Measurements from ENCODE around the gene AQP10. TPM values are rescaled to one million over a fixed set of nuclear protein-coding genes. Genes with fewer than 3 reads are reported as not detected.
"Not testable (repeated sequence)": the region's sequence is repeated elsewhere in the genome, so short reads cannot be mapped to it uniquely, and the experiment has no call there.

The AQP10 gene, protein sequence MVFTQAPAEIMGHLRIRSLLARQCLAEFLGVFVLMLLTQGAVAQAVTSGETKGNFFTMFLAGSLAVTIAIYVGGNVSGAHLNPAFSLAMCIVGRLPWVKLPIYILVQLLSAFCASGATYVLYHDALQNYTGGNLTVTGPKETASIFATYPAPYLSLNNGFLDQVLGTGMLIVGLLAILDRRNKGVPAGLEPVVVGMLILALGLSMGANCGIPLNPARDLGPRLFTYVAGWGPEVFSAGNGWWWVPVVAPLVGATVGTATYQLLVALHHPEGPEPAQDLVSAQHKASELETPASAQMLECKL
- total RNA-seq: not detected
- long read RNA-seq: 0 reads

DNA sequence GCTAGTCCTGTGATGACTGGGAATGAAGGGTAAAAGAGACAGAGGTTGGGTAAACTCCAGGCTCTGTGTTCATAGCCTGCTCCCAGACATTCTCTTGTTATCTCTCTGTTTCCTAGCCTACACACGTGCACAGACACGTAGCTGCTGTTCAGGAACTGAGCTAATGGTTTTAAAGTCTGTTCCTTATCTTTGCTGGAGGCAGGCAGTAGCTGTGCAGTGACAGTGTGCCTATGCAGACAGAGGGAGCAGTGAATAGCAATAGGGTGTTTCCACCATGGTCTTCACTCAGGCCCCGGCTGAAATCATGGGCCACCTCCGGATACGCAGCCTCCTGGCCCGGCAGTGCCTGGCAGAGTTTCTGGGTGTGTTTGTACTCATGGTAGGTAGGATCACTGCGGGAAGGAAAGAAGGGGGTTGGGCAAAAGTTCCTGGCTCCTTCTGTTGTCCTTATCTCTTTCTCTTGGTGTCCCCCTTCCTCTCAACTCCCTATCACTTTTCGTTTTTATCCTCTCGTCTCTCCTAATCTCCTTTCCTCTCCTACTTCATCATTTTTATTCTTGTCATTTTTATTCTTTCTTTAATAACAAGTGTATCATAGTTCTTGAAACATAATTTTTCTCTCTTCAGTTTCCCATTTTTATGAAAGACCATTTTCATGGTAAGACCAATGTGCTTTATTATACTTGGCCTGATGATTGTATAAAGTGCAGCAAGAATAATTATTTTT, at the start of gene AQP10:
TSS of gene AQP10 (plus strand) at position 212 of the 727 bp plus-strand sequence. CDS start at position 275, 63 bp downstream.
- no peak for DNase-seq (ENCODE audit: low spot score)

DNA sequence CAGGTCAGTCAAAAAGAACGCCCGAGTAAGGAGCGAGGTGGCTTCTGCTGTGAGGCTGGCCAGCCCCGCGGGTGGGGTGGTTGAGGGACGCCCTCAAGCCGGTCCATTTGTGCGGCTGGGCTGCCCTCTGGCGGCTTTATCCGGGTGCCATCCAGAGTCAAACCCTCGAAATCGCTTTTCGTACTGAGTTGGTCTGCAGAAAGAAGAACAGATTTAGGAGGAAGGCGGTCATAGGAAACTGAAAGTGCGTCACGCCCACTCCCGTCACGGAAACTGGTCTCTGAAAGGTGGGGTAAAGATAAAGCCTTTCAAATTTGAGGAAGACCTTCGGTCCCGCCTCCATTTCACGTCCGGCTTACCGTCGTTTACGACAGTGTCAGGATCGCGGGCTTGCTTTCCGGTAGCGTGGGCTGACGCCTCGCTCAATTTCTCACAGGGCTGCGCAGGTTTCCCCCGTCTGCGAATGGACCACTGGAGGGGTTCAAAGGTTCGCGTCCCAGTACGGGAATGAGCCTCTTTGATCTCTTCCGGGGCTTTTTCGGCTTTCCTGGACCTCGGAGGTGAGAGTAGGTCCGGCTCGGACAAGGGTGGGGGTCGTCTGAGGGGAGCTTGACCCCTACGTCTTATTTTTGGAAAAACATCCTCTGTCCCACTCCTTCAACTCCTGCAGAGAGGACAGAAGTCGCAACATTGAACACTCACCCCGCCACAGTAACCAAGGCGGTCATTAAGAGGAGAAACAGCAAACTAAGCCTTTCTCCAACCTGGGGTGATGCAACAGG, 48.5 kb upstream of the AQP10 start, which contains the start of gene HAX1:
TSS of gene HAX1 (plus strand) at position 413 of the 782 bp plus-strand sequence. CDS start at position 508, 95 bp downstream.
- peak; percentile 96 for DNase-seq (ENCODE audit: low spot score)

DNA sequence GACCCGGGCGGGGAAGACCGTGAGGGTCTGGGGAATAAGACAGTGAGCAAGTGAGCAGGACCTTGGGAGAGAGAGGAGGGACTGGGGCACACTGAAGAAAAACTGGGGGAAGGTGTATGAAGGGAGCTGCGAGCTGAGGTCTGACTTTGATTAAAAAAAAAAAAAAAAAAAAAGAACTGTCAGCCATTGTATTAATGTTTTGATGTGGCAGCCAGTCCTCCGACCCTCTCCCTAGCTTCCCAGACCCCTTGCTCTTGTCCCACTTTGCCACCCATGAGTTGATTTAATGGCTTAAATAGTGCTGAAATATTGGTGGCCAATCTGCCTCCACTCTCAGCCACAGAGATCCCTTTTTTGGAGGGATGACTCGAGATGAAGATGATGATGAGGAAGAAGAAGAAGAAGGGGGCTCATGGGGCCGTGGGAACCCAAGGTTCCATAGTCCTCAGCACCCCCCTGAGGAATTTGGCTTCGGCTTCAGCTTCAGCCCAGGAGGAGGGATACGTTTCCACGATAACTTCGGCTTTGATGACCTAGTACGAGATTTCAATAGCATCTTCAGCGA, 47.8 kb upstream of the AQP10 start:
- DNase-seq (ENCODE audit: low spot score): no peak

DNA sequence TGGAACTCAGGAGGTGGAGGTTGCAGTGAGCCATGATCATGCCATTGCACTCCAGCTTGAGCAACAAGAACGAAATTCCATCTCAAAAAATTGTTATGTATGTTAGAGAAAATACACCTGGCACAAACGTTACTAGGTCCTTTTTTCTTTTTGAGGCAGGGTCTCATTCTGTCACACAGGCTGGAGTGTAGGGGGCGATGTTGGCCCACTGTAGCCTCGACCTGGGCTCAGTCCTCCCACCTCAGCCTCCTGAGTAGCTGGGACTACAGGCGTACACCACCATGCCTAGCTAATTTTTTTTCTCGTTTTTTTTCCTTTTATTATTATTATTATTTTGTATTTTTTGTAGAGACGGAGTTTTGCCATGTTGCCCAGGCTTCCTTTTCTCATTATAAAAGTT, 44.1 kb upstream of the AQP10 start:
- no peak for DNase-seq (ENCODE audit: low spot score)

DNA sequence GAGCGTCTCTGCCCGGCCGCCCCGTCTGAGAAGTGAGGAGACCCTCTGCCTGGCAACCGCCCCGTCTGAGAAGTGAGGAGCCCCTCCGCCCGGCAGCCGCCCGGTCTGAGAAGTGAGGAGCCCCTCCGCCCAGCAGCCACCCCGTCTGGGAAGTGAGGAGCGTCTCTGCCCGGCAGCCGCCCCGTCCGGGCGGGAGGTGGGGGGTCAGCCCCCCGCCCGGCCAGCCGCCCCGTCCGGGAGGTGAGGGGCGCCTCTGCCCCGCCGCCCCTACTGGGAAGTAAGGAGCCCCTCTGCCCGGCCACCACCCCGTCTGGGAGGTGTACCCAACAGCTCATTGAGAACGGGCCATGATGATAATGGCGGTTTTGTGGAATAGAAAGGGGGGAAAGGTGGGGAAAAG, 33.3 kb upstream of the AQP10 start:
- not testable (repeated sequence) for DNase-seq (ENCODE audit: low spot score)

DNA sequence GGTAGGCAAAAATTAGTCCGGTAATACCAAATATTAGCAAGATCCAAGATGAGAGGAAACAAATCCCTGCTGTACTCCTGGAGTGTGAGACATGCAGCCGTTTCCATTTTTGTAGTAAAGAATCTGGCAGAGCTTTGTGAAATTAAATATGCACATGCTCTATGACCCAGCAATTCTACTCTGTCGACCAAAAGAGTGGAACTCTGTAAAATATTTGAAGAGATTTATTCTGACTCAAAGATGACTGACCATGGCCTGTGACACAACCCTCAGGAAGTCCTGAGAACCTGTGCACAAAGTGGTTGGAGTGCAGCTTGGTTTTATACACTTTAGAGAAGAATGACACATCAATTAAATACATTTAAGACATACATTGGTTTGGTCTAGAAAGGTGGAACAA, 32.2 kb upstream of the AQP10 start:
- no peak for DNase-seq (ENCODE audit: low spot score)

DNA sequence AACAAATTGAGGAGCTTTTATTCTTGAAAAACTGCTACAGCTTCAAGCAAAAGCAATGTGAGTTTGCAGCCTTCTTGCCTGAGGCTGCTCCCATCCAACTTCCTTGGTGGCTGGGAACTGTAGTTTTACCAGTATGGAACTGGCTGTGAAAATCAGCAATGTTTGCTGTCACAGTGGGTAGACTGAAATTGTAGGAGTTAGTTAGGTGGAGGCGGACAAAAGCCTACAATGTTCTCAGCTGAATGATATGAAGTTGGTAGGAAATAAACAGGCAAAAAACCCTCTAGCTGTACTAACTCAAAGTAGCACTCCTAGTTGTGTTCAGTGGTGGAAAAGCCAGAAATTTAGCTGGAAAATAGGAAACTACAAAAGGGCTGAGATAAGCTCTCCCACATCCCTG, 30.0 kb upstream of the AQP10 start:
- DNase-seq (ENCODE audit: low spot score): no peak

DNA sequence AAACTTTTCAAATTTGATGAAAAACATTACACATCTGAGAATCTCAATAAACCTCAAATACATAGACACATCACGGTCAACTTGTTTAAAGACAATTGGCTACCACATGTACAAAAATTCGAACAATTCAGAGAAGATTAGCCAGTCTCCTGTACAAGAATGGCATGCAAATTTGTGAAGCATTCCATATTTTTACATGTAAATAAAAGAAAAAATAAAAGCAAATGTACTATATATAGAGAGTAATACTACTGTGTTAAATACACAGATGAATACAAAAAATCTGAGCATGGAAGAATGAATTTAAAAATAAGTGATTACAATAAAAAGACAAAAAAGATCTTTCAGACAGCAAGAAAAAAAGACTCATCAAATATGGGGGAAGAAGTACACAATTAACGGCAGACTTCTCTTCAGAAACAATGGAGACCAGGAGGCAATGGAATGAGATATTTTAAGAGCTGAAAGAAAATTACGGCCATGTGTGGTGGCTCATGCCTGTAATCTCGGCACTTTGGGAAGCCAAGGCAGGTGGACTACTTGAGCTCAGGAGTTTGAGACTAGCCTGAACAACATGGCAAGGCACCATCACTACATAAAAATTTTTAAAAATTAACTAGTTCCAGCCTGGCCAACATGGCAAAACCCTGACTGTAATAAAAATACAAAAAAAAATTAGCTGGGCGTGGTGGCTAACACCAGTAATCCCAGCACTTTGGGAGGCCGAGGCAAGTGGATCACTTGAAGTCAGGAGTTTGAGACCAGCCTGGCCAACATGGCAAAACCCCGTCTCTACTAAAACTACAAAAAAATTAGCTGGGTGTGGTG, 25.3 kb upstream of the AQP10 start:
- no peak for DNase-seq (ENCODE audit: low spot score)

DNA sequence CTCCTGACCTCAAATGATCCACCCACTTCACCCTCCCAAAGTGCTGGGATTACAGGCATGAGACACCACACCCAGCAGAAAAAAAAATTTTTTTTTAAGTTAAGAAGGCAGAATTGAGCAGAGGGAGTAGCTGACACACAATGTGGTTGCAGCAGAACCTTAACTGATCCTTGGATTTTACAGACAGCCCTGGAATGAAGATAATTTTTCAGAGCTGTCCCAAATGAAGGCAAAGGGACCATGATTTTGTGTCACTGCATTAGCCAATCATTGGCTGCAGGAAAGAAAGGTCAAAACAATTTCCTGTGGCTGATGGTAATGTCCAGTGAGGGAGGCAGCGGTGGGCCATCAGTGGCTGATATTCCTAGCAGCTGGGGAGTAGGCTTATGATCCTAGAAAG, 19.3 kb upstream of the AQP10 start:
- no peak for DNase-seq (ENCODE audit: low spot score)

DNA sequence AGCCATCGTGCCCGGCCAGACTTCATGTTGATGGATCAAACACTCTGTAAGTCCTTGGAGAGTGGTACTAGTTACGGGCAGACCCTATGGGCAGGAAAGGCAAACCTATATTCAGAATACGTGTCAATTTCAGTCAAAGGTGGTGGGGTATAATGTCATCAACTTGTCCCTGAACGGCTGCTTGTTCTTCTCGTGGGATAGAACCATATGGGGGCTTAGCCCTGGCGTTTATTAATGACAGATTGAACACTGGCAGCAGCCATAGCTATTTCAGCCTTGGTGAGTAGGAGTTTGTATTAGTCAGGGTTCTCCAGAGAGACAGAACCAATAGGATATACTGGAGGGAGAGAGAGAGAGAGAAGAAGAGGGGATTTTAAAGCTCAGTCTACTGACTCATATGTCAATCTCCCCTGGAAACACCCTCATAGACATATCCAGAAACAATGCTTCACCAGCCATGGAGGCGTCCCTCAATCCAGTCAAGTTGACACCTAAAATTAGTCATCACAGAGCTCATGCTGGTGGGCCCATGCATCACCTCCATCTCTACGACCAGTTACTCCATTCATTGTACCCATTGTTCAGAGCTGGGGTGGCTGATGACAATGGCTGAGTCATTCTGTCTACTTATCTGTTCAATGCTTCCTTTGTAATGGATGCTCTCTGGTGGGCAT, 16.1 kb upstream of the AQP10 start:
- no peak for DNase-seq (ENCODE audit: low spot score)

DNA sequence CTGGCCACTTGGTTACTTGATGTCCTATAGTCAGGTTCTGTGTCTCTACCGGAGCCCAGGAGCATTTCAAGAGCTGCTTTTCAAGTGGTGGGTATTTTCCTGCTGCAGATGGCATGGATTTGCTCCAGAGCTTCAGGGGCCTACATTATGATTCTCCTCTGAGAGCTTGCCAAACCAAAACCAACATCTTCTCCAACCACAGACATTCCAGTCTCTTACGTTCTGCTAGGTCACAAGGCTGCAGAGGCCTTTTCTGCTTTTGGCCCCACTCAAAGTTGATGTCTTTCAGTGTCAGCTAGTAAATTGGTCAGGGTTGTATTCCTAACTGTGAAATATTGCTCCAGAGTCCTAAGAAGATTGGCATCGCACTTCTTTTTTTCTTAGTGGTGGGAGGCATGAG, 14.7 kb upstream of the AQP10 start:
- no peak for DNase-seq (ENCODE audit: low spot score)

DNA sequence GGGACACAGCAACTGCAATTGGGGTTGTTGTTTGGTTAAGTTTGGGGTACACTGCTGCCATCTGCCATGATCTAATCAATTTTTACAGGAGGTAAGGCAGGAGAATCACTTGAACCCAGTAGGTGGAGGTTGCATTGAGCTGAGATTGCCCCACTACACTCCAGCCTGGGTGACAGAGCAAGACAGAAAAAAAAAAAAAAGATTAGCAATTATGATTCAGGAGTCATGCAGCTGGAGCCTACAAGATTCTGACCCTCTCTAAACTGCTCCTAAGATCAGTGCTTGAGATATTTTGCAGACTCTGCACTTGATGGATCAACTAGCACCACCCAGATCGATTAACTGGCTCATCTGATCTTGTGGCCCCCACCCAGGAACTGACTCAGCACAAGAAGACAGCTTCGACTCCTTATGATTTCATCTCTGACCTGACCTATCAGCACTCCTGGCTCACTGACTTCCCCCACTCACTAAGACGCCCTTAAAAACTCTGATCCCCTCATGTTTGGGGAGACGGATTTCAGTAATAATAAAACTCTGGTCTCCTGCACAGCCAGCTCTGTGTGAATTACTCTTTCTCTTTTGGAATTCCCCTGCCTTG, 13.1 kb upstream of the AQP10 start:
- DNase-seq (ENCODE audit: low spot score): not testable (repeated sequence)

DNA sequence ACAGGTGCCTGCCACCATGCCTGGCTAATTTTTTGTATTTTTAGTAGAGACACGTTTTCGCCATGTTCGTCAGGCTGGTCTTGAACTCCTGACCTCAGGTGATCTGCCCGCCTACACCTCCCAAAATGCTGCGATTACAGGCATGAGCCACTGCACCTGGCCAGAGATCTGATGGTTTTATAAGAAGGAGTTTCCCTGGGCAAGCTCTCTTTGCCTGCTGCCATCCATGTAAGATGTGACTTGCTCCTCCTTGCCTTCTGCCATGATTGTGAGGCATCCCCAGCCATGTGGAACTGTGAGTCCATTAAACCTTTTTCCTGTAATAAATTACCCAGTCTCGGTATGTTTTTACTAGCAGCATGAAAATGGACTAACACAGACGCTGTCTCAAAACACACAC, 11.8 kb upstream of the AQP10 start:
- not testable (repeated sequence) for DNase-seq (ENCODE audit: low spot score)

DNA sequence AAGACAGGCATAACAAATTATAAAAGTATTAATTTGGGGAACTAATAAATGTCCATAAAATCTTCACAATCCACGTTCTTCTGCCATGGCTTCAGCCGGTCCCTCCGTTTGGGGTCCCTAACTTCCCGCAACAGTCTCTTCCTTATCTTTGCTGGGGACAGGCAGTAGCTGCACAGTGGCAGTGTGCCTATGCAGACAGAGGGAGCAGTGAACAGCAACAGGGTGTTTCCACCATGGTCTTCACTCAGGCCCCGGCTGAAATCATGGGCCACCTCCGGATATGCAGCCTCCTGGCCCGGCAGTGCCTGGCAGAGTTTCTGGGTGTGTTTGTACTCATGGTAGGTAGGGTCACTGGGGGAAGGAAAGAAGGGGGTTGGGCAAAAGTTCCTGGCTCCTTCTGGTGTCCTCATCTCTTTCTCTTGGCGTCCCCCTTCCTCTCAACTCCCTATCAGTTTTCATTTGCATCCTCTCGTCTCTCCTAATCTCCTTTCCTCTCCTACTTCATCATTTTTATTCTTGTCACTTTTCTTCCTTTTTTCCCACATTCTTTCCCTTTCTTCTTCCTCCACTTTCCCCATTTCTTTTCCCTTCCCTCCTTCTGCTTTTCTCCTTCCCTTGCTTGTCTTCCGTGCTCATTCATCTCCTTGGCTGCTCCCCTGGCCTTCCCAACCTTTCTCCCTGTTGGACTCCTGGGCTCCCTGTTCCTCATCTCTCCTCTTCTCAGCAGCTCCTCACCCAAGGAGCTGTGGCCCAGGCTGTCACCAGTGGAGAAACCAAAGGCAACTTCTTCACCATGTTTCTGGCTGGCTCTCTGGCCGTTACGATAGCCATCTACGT, 8.4 kb upstream of the AQP10 start:
- DNase-seq (ENCODE audit: low spot score): not testable (repeated sequence)

DNA sequence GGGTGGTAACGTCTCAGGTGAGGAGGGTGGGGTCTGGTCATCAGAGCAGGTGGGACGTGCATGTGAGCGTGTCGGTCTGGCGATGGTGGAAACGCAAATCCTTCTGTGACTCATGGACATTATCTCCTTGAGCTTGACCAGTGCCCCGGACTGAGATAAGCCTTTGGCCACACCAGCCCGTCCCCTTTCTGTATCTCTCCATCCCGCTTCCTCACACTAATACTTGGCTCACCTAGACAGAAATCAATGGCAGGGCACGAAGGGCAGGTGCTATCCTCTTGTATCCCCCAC, 7.9 kb upstream of the AQP10 start:
- DNase-seq (ENCODE audit: low spot score): no peak

DNA sequence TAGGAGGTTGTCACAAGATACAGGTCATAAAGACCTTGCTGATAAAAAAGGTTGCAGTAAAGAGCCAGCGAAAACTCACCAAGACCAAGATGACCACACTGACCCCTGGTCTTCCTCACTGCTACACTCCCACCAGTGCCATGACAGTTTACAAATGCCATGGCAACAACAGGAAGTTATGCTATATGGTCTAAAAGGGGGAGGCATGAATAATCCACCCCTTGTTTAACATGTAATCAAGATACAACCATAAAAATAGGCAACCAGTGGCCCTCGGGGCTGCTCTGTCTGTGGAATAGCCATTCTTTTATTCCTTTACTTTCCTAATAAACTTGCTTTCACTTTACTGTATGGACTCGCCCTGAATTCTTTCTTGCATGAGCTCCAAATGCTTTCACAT, 6.7 kb upstream of the AQP10 start:
- DNase-seq (ENCODE audit: low spot score): not testable (repeated sequence)

DNA sequence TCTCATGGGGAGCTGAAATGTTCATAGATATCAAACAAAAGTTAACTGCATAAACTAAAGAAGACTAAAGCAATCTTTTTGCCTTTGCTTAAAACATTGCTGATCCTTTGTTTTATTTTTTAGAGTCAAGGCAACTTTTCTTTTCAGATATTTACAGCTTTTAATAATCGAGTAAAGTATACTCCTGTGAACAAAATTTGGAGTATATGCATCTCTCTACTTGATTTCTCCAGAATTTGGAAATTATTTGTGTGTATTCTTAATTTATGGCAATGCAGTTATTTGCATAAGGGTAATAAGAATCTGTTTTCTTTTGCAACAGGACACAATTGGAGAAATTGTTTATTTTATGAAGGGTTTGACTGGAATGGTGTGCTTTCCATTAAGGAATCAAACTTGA, 4.2 kb upstream of the AQP10 start:
- DNase-seq (ENCODE audit: low spot score): no peak

DNA sequence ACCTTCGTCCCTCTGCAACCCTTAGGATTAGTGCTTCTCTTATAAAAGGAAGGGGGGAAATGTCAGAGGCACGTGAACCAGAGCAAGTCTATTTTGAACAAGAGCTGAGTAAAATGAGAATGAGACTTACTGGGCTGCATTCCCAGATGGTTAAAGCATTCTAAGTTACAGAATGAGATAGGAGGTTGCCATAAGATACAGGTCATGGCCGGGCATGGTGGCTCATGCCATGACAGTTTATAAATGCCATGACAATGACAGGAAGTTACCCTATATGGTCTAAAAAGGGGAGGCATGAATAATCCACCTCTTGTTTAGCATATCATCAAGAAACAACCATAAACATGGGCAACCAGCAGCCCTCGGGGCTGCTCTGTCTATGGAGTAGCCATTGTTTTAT, 2.5 kb upstream of the AQP10 start:
- no peak for DNase-seq (ENCODE audit: low spot score)

DNA sequence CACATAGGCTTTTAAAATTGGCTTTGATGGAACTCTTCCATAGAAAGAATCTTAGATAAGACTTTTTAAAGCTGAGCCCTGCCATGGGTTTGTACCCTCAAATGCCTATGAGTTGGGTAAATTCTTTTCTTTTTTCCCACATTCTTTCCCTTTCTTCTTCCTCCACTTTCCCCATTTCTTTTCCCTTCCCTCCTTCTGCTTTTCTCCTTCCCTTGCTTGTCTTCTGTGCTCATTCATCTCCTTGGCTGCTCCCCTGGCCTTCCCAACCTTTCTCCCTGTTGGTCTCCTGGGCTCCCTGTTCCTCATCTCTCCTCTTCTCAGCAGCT, 679 bp downstream of the AQP10 start:
- DNase-seq (ENCODE audit: low spot score): not testable (repeated sequence)
